GM19397 (cell line): Measurements from ENCODE around the gene WTAP.
"Not testable (repeated sequence)": the region's sequence is repeated elsewhere in the genome, so short reads cannot be mapped to it uniquely, and the experiment has no call there.

Experiments
- ATAC-seq: cut with Tn5 transposase; IDR thresholded peaks from one replicate; pipeline ENCODE4 v1.9.1; 2021; ENCODE audit warnings: mild to moderate bottlenecking, moderate library complexity; ENCODE audit not compliant: unreplicated experiment

The WTAP gene

DNA sequence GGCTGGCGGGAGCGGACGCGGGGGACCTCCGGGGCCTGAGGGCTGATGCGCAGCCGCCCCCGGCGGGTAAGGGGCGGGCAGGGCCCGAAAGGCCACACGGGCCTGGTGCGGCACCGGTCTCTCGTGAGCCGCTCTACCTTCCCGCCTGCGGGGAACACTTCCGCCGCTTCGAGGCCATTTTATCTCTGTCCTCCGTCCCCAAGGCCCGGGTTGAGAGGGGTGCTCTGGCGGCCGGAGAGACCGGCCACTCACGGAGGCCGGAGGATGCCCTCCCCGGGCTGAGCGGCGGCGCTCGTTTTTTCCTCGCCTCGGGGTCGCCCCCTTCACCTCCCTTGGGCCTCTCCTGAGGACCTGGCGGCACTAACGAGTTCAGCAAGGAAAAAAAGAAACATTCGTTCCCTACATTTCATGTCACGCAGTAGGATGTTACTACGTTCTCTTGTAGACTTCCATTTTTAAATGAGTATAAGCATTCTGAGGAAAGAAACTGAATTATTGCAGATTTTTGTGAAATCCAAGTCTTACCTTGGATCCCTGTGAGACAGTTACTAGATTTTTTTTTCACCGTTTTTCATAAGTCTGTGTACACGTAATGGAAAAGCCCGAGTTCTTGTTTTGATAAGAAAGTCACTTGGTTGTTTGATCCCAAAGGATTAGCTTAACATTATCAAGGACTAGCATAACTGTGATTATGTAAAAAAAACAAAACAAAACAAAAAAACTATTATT lies 575 bp downstream of the WTAP start:
- ATAC-seq = peak; percentile 42

DNA sequence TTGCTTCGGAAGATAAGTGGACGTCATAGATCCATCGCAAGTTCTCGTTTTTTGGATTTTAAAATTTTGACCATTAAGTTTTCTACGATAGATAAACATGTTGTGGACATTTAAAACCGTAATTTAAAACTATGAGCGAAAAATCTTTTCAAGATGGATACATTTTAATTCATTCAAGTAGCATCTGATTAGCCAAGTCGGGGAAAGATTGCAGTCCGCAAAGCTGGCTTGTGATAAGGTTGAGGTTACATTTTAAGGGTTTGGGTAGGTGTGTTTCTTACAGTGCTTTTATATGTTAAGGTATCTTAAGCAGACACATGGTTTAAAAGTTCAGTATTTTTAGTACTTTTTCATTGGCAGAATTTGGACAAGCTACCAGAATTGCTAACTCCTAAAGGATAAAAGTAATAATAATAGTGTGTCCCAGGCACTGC lies 1.2 kb downstream of the WTAP start:
- ATAC-seq = no peak

DNA sequence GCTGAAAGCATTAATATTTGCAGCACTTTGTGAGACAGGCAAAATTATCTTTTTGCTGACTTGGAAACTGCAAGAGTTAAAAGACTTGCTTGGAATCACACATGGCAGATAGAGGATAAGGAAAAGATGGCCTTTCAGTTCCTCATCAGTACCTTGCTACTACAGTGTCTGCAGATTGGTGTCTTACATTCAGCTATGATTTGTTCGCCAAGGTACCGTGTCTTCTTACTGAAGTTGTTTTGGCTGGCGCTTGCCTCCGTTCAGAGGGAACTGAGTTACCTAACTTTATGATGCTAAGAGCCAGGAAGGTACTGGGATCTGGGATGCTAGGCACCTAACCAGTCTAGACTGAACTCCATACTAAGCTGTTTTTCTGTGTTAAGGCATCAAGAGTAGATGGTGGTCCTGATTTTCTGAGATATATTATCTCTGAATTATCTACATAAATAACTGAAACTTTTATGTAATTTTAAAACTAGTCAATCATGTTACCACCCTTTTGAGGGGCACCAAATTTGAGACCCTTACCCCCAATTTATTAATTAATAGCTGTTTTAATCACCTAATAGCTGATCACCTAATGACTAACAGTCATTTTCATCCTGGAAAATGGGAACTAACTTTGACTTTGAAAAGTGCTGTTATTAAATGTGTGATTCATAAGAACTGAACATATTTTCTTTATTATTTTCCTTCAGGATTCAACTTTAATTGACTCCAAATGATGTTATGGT lies 2.5 kb downstream of the WTAP start:
- ATAC-seq = no peak

DNA sequence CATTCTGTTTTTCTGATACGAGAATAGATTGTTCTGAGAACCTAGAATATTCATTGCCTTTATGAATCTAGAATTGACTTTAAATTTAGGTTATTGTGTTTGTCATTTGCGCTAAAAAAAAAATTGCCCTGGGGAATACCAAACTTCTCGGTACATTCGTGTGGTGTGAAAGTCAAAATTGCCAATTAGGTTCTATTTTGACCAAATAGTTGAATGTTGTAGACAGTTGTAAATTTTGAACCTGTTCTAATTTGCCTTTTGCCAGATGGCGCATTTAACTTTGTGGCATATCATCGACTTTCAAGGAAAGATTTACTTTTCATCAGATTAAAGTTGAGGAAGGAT lies 3.0 kb downstream of the WTAP start:
- no peak for ATAC-seq

DNA sequence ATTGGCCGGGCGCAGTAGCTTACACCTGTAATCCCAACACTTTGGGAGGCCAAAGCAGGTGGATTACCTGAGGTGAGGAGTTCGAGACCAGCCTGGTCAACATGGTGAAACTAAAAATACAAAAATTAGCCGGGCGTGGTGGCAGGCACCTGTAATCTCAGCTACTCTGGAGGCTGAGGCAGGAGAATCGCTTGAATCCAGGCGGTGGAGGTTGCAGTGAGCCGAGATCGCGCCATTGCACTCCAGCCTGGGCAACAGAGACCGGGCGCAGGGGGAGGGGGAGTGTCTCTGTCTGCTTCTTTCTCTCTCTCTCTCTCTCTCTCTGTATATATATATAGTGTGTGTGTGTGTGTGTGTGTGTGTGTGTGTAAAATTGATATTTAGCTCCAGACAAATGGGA lies 5.2 kb downstream of the WTAP start:
- not testable (repeated sequence) for ATAC-seq

DNA sequence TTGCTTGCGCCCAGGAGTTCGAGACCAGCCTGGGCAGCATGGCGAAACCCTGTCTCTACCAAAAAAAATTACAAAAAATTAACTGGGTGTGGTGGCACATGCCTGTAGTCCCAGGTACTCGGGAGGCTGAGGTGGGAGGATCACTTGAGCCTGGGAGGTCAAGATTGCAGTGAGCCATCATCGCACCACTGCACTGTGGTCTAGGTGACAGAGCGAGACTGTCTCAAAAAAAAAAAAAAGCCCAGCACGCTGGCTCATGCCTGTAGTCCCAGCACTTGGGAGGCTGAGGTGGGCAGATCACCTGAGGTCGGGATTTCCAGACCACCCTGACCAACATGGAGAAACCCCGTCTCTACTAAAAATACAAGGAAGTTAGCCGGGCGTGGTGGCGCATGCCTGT lies 6.1 kb downstream of the WTAP start:
- not testable (repeated sequence) for ATAC-seq

DNA sequence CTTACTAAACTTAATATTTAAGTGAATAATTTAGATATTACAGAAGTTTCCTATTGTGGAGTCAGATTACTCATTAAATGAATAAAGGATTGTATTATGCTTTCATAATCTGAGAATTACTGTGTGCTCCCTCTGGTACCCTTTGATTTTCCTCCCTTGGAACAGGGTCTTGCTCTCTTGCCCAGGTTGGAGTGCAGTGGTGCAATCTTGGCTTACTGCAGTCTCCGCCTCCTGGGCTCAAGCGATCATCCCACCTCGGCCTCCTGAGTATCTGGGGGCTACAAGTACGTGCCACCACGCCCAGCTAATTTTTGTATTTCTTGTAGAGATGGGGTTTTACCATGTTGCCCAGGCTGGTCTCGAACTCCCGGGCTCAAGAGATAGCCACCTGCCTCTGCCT lies 9.6 kb downstream of the WTAP start:
- ATAC-seq = no peak

DNA sequence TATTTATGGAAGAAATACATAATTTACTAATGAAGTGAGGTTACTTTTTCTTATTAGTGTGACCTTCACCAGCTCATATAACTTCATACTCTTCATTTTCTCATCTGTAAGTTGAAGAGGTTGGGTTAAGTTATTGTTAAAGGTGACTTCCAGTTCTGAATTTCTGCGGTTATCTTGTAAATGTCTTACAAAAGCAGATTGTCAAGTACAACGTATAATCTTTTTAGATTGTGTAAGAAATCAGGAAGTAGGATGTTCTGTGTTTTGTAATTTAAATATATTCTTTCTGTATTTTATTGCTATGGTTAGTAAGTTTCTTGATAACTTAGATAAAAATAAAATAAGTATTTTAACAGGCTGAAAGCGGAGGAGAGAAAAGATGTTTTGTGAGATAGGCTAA lies 12.0 kb downstream of the WTAP start:
- ATAC-seq = no peak

DNA sequence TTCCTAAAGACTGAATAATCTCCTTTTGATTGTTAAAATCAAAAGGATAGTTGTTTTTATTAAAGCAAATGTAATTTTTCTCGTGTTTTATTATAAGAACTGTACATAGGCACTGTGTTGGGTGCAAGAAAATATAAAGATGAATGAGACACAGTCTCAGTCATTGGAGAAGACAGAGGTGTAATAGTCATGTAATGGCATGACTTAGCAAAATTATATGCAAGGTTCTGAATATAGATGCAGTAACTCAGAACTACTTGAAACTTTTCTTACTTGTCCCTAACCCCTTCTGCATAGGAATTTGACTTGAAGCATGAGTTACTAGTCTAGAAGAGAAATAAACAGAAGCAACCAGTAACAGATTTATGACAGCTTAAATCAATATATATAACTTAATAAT lies 14.9 kb downstream of the WTAP start:
- no peak for ATAC-seq

DNA sequence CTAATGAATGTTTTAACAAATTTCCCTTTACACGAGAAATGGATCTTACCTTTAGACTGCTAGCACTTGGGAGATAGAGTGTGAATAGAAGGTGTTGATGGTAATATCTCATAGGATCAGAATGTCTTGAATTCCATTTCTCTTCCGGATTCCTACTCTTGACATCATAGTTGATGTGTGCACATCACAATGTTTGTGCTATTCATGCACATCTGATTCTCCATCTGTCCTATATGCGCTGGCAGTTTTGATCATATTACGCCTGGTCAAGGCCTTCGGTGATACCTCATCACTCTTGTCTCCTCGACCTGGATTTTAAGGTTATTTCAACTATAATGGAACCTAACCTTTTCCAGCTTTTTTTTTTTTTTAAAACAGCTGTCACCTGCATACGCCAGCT lies 17.8 kb downstream of the WTAP start:
- no peak for ATAC-seq

DNA sequence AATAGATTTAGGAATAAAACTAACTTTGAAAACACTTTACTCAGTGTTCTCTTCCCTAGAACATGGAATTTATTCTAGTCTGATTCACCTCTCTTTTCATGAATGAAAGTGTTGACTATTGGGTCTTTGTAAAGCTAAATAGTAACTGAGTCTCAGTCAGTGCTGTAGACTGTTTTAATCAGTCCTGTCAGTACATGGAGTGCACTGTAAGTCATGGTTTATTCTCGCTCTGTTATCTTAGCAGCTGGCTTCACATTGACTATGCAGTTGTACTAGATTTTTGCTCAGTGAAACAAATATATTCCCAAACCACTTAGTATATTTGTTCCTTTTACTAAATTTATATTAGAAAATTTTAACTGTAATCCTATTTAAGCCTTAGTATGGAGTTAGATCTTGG lies 19.5 kb downstream of the WTAP start:
- no peak for ATAC-seq

DNA sequence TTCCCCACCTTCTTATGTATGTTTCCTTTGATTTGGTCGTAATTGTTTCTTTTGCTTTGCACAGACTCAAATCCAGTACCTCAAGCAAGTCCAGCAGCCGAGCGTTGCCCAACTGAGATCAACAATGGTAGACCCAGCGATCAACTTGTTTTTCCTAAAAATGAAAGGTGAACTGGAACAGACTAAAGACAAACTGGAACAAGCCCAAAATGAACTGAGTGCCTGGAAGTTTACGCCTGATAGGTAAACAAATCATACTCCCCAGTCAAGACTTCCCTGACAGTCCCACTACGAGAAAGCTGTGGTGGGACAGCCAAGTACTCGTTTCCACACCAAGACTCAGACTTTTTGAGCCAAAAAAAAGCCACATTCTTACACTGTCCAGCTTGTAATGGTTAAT lies 20.8 kb downstream of the WTAP start:
- ATAC-seq = not testable (repeated sequence)

DNA sequence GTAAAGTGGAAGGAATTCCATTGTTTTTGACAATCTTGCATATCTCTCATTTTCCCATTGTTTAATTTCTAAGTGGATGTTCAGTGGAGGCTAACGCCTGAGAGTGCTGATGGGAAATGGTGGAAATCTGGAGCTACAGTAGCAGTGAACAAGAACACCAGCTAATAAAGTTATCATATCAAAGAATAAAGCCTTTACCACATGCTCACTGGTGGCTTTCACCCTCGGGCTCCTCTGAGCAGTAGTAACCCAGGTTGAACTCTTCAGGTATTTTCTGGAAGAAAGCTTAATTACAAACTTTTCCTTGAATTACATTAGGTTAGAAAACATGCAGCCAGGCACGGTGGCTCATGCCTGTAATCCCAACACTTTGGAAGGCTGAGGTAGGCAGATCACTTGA lies 24.1 kb downstream of the WTAP start:
- ATAC-seq = no peak

DNA sequence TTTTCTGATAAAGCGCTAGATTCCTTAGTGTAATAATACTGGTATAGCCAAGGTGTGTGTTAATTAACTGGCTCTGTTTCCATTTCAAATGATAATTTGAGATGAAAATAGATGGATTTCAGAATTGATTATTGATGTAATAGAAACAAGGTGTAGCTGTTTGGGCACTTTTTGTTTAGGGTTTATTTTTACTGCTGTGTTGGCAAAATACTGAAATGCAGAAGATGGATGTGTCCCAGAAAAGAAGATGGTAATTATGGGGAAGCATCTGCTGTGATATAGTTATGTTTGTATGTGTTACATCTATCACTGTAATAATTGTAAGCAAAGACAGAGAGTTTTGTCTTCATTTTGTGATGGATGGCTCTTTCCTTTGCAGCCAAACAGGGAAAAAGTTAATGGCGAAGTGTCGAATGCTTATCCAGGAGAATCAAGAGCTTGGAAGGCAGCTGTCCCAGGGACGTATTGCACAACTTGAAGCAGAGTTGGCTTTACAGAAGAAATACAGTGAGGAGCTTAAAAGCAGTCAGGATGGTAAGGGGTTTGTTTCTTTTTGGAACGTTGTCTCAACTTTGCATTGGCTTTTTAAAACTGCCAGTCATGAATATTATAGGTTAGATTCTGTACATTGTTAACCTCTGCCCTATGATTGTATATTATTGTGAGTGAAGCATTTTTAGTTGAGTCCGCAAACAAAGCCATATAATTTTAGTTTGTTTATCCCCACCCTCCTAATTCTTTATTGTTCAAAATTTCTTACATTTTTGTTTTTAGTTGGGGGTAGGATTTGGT lies 26.0 kb downstream of the WTAP start:
- ATAC-seq = no peak

DNA sequence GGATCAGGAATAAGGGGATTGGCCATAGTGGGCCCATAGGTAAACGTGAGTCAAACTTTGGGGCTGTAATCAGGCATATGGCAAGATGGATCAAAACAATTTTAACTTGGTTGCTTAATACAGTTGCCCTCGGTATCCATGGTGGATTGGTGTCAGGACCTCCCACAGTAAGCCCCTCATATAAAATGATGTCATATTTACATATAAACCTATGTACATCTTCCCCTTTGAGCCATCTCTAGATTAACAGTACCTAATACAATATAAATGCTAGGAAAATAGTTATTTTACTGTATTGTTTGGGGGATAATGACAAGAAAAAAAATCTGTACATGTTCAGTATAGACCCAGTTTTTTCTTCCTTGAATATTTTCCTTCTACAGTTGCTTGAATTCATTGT lies 27.1 kb downstream of the WTAP start:
- no peak for ATAC-seq

DNA sequence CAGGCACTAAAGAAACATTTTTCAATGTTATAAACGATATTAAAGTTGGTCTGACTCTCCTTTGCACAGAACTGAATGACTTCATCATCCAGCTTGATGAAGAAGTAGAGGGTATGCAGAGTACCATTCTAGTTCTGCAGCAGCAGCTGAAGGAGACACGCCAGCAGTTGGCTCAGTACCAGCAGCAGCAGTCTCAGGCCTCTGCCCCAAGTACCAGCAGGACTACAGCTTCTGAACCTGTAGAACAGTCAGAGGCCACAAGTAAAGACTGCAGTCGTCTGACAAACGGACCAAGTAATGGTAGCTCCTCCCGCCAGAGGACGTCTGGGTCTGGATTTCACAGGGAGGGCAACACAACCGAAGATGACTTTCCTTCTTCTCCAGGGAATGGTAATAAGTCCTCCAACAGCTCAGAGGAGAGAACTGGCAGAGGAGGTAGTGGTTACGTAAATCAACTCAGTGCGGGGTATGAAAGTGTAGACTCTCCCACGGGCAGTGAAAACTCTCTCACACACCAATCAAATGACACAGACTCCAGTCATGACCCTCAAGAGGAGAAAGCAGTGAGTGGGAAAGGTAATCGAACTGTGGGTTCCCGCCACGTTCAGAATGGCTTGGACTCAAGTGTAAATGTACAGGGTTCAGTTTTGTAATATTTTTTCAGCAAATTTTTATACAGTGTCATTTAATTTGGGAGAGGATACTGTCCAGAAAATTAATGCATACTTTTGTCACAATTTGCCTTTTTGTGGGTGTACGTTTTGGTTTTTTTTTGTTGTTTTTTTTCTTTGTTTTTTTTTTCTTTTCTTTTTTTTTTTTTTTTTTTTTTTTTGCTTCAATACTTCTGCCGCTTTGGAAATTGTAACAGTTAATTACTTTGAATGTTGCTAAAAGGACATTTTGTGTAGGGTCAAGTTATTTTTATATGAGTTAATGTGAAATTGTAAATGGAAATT lies 27.9 kb downstream of the WTAP start:
- ATAC-seq = no peak

DNA sequence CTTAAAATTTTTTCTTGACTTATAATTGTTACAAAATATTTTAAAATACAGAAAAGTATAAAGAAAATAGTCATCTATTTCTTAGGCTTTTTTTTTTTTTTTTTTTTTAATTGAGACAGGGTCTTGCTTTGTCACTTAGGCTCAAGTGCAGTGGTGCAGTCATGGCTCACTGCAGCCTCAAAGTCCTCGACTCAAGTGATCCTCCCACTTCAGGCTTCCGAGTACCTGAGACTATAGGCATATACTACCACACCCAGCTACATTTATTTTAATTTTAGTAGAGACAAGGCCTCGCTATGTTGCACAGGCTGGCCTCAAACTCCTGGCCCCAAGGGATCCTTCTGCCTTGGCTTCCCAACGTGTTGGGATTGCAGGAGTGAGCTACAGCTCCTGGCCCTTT lies 29.2 kb downstream of the WTAP start:
- no peak for ATAC-seq

DNA sequence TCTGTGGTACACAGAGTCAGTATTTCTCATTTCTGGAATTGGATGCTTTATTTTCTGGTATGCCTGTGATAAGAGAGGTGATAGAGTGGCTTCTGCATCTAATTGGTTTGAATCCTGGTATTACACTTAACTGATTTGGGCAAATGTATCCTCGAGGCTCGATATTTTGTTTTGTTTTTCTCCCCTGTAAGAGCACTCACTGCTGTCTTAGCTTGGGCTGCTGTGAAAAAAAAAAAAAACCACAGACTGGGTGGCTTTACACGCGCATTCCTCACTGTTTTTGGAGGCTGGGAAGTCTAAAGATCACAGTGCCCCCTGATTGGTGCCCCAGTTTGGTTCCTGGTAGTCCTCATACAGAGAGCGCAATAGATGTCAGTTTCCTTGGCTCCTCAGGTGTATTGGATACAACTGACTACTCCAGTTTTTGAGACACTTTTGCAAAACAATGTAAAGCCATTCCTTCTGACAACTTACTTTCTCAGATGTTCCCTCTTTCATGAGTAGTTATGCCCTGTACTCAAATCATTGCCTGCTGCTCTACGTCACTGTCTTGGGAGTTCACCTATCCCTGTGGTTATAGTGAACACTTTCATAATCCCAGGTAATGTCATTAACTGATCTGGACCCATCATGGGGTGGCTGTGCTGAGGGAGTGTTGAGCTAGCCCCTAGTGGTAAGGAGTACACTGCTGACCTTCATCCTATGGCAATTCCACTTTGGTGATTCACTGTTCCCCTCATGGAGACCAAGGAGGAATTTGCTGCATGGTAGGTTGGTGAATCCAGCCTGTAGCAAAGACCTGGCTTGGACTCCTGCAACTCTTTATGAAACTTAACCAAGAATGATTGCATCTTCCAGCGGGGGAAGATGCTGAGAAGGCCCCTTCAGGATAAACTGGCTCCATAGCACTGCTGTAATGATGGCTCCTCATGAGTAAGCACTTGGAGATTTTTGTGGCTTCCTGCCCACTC lies 31.0 kb downstream of the WTAP start:
- no peak for ATAC-seq

DNA sequence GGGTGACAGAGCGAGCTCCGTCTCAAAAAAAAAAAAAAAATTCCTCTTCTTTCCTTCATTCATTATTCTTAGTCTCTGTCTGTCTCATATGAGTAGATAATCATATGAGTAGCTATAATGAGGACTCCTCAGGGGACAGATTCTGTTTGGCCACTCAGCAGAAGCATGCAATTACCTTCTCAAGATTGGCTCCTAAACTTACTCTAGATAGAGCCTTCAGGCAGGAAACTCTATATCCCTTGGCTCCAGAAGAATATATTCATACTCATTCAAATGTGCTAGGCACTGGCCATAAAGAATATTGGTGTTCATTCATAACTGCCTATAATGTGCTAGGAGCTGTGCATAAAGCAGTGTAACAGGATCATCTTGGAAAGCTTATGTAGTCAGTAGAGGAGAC lies 32.3 kb downstream of the WTAP start:
- no peak for ATAC-seq

DNA sequence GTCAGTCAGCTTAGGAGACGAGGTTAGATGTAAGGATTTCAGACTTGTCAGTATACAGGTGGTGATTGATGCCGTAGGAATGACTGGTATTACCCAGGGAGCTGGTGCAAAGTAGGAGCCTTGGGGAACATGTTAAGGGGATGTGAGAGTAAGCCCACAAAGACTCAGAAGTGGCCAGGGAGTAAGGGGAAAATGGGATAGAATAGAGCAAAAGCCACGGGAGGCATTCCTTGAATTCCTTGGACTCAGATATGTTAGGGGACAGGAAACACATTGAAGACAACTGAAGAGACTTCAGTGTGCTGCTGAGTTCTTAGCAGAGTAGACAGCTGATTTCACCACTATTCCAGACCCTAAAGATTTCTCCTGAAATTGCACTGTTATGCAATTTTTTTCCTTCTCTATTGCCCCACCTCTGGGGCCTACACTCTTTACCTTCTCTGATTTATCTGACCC lies 33.3 kb downstream of the WTAP start:
- ATAC-seq = no peak
